Measurements from ENCODE around the gene TBX2. TPM values are rescaled to one million over a fixed set of nuclear protein-coding genes. Genes with fewer than 3 reads are reported as not detected.

The TBX2 gene
- total RNA-seq, 1 experiment from 2014 or later = 0.95 TPM

DNA sequence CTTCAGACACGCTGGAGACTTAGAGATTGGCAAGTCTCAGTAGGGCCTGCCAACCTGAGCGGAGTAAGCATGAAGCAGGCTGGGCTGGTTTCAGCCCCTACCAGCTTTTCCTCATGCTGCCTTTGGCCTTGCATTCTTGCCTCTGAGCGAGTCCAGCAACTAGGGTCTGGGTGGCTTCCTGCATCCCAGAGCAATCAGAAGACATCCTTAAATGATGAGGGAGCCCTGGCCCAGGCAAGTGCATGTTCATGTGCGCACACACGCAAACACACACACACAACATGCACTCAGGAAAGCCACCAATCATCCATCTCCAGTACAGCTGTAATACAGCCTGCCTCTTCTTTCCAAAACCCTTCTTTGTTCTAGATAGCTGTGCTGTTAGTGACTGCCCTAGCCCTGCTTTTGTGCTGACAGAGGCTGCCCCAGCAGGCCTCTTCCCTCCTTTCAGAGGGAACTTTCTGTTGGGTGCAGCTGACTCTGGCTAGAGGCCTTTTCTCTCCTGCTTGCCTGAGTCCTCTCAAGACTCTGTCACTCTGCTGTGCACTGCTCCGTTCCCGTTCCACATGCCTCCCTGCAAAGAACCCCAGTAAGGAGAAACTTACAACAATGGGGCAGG, 30.7 kb upstream of the TBX2 start:
- no peak for DNase-seq (ENCODE audit: low spot score)

DNA sequence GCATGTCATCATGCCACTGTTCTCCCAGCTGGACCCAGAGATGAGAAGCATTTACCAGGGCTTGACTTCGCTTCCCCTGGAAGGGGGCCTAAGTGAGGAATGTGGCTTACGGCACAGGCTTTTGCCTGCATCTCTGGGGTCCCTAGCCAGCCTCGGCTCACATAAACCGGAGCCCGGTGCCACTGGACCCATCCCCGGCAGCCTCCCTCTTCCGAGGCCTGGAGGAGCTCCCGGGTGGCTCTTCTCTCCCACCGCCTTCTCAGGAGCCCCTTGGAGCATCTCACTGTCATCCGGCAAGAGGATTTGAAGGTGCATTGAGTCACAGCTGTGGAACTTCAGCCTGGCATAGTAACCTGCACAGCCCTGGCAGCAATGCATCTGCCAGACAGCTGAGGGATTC, 29.9 kb upstream of the TBX2 start:
- DNase-seq (ENCODE audit: low spot score) = no peak

DNA sequence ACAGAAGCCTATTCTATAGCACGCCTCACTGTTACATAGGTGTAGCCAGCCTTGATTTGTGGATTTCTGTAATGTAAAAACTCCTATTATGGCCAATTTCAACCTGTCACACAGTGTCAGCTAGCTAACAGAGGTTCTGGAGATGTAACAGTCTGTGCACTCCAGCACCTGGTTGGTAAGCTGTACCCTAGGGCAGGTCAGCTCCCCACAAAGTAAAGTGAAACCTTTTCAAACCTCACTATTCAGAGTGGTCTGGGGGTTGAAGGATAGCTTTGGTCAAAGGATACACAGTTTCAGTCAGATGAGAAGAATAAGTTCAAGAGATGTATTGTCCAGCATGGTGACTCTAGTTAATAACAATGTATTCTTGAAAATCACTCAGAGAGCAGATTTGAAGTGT, 28.5 kb upstream of the TBX2 start:
- DNase-seq (ENCODE audit: low spot score) = no peak

DNA sequence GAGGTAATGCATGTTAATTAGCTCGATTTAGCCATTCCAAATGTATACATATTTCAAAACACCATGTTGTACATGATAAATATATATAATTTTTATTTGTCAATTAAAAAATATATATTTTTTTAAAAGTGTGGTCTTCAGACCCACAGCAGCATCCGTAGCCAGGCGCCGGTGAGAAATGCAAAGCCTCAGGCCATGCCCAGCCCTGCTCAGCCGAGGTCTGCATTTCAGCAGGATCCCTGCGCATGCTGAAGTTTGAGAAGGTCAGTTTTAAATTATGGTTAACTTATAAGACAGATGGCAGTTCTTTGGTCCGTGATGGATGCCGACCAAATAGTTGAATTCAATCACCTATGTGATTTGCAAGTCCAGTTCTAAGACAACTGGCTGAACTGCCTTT, 28.0 kb upstream of the TBX2 start:
- no peak for DNase-seq (ENCODE audit: low spot score)

DNA sequence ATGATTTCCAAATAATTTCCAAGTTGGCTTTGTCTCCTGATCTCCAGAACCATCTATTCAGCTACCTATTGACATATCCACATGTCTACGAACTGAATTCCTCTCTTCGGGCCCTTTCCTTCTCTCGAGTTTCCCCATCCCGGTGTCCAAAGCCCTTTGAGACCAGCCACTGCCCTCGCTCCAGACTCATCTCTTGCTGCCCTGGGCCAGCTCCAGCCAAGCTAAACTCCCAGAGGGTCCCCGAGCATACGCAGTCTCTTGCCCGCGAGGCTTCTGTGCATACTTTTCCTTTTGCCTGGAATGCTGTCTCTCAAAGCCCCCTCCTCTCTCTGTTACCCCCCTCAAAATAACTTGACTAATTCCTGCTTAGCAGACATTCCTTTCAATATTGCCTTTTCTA, 27.2 kb upstream of the TBX2 start:
- DNase-seq (ENCODE audit: low spot score) = no peak

DNA sequence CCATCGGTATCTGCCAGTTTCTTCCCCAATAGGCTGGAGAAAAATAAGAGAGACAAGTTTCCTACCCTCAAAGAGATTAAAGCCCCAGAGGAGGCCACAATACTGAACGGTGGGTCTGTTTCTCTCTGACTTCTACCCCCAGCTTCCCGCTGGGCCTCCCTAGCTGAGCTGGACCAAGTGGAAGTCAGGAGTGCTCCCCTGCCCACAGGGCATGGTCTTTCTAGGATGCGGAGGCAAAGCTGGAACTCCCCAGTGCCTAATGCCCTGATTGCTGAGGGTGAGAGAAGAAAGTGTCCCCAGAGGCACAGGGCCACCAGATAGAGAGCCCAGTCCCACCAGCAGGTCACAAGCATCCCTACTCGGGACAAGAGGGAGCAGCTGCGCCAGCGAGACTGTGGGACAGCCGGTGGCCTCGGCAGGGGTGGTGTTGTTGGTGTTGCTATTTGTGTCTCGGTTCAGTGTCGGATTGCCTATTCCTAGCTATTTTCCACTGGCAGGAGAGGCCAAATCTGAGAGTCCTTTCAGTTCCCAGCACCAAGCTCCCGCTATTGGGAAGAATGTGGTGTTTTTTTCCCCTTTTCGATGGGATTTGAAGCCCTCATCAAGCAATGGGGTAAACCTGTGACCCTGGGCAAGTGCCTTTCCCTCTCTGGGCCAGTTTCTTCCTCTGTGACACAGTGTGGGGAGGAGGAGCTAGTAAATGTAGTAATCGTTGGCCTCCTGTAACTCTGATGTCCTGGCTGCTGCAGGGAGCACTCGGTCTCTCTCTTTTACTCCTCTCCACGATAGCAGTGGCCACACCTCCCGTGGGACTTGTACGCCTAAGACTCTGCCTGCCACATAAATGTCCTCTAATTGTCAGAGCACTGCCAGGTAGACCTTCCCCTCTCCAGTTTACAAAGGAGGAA, 22.5 kb upstream of the TBX2 start:
- no peak for DNase-seq (ENCODE audit: low spot score)

DNA sequence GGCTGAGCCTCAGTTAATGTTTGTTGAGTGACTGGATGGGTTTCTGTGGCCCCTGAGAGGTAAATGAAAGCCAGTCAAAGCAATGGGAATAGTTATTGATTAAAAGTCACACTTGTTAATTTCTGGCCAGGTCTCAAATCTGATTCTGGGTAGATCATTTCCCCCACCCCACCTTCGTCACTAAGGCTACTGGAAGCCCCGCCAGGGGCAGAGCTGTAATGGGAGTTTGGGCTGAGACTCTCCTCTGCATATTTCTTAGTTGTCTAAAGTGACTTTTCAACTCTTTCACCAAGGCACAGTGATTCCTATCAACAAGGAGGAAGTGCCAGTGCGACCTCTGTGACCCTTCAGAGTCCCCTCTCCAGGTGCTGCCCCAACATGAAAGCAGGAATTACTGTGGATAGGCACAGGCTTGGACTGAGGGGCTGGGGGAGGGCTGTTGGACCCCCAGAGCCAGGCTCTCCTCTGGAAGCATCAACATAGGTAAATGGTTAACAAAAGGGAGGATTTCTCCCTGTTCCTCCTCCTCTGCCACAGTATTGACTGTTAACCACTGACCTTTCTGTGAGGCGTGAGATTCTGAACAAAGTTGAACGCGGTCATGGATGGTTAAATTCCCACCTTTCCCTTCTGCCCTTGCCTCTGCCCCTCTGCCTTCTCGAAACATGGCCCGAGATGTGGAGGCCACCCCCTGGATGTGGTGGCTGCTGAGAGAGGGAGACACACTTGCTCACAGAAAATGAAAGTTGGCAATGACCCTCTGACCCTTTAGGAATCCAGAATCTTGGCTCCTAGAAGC, 20.8 kb upstream of the TBX2 start:
- DNase-seq (ENCODE audit: low spot score) = no peak

DNA sequence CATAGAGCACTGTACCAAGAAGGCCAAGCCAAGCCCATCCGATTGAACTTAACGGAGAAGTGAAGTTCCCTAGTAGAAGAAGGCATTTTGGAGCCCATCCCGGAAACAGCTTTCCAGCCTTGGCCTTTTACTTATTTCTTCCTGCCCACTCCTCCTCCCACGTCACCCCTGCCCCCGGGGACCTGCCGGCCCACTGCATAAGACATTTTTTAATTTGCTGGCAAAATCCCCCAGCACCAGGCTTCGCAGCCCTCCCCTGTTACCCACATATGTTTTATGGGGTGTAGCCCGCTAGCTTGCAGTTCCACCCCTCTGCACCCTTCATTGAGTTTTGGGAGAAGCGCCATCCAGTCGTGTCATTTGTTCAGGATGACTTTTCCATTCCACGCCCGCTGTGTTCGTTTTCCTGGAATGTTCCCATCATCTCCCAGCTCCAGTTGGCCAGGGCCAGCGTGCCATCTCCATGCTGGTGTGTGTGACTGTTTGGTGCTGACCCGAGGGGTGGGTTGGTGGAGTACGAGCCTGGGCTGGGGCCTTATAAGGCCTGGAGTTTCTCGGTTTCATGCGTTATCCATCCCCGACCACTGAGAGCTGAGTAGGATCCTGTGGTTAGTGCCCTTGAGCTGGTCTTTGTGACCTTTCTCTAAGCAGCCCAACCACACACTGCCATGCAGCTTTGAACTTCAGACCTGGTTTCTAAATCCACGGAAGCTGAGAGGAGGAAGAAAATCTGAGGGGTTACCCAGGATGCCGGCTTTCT, 20.0 kb upstream of the TBX2 start:
- no peak for DNase-seq (ENCODE audit: low spot score)

DNA sequence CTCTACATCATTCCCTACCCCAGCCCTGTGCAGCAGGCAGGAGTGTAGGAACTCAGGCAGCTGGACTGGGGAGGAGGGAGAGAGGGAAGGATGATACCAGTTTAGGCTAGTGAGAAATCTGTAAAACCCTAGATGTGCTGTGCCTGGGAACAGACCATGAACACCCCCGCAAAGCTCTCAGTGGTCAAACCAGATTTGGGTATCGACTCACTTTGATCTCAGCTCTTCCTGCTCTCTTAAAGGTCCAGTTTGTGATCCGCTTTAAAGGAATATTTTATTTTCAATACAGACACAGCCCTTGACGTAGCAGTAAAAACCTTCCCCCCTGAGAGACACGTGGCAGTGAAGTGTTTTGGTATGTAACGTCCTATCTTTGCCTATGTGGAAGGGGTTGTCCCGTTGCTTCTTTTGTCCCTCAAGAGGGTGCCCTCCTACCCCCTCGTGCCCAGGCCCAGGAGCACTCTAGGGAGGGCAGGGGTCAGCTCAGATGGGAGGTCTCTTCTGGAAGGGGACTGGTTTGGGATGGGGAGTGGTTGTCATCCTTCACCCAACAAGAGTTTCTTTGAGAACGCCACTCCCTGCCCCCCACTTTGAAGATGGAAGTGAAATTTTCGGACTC, 19.3 kb upstream of the TBX2 start:
- no peak for DNase-seq (ENCODE audit: low spot score)

DNA sequence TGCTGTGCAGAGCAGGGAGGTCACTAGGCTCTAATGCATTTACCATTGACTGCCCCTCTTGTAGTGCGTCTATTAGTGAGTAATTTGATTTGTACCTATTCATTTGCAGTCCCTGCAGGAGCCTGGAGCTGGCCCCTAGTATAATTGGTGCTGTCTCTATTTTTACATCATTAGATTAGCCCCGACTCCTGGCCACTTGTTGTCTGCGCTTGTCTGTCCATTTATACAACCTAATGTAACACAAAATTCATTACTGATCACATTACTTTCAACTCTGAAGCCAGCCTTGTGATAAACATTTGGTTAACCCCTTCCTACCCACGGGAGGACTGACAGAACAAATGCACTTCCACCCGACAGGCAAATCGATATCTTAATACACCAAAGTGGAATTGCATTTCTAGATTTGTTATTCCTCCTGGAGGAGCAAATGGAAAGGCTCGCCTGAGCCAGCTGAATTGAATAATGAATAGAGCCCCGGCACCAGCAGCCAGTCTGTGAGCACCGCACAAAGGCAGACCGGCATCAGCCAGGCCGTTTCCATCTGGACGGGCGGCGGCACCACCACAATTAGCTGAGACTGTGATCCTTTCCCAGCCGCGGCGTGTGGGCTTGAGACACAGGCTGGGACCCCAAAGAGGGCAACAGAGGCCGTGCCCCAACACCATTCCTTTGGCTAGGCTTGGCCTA, 18.7 kb upstream of the TBX2 start:
- no peak for DNase-seq (ENCODE audit: low spot score)

DNA sequence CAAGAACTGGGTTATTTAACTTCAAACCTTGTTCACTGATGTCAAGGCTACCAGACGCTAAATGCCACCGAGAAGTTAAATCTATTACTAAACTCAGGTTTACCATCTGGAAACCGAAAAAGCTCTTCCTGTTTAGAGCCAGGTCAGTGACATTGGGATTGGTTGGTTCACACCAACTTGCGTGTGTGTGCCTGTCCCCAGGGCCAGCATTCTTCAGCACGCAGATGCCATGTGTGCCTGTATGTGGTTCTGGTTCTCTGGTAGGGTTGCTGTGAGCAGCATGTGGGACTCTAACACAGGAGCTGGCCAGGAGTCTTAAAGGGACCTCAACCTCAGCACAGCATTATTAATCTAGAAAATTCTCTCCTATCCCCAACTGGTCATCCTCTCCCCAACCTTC, 18.1 kb upstream of the TBX2 start:
- DNase-seq (ENCODE audit: low spot score) = no peak

DNA sequence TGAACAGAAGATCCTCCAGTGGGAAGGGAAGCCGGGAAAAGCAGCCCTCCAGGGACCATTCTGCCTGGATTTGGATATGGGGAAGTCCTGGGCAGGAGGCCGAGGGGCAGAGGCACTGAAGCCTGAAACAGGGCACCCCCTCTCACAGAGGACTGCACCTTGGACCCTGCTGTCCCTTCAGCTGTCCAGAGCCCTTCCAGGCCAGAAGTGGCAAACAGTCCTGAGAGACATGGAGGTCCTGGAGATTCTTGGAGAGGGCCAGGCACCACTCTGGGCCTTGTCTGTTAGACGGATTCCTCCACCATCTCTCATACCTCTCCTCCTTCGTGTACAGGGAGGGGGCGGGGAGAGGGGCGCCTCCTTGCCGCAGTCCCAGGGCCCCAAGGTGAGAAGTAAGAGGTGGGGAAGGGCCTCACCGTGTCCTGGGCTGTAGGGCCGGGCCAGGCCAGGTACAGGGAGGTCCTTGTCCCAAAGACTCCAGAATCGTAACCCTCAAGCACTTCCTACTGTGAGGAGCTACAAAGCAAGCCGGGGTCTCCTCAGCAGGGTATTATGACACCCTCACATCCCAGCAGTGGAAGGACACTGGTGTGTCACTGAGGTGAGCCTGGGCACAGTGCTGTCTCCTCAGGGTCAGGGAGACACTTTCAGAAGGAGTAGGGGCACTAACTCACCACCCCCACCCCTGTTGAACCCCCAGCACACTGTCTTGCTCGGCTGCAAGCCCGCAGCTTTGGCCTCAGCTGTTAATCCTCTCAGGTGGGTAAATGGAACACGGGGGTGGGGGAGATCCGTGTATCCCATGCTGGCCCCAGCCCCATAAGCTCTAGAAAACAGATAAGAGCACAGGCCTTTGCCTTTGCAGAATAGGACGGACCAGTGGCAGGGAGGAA, 16.6 kb upstream of the TBX2 start:
- DNase-seq (ENCODE audit: low spot score) = no peak

DNA sequence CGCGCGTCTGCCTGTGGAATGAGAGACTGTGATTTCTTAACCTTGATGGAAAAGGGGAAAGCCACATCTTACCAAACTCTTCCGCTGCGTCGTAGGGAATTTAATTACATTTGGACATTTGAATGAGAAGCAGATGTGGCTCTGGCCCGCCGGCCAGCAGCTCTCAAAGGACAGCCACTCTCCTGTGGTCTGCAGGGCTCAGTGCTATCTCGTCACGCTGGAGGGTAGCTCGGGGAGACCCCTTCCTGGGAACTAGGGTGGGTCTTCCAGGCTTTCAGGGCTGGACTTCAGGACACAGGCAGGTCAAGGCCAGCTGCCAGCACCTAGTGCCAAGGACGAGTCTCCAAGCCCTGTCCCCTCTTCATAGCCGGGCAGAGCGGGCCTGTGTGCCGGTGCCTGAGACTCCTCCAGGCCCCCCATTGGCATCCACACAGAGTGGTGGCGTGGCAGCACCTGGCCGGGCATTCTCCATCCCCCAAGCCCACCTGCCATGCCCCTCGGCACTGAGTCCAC, 15.9 kb upstream of the TBX2 start:
- no peak for DNase-seq (ENCODE audit: low spot score)

DNA sequence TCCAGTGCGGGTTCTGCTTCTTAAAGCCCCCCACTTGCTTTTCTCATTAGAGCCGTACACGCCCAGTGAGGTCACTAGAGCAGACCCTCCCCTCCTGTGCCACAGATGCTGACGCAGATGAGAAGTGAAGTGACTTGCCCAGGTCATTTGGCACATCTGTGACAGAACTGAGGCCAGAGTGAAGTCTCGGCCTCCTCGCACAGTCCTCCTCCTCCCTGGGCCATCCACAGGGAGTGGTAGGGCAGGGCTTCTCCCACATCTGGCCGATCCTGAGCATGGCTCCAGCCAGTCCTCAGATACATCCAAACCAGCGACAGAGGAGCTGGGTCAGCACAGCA, 15.3 kb upstream of the TBX2 start:
- DNase-seq (ENCODE audit: low spot score) = no peak

DNA sequence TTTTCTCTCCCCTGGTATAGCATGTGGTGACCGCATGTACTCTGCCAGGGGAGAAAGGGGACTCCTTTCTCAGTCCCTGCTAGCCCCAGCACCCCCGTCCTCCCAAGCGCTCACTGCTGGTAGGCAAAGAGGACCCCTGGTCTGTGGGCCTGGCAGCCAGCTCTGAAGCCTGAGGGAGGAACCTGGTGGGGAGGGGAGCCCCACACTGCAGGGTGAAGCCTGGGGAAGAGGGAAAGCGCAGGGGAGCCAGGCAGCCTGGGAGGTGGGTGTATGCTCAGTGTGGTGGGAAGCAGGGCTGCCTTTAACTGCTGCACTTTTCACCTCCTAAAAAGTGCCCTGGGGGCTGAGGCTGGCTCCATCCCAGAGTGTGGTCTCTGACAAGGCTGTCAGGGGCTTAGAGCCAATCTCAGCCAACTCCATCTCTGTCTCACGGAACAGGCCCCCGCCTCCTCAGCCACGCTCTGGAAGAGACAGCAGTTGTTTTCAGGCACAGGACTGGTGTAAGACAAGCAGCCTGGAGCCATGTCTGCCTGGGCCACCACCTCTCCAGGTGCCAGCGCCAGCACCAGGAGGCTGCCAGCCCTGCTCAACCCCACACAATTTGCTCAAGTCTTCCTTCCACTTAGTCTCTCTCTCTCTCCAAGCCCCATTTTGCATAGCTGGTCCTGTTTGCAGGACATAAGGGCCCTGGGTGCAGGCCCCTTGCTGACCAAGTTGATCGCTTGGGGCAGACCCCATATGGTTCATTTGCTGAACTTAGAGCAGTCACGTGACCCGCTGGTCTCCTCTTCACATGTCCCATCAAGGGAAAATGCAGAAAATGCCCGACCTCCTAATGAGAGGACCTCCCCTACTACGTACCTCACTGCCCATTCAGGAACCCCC, 14.7 kb upstream of the TBX2 start:
- DNase-seq (ENCODE audit: low spot score) = no peak

DNA sequence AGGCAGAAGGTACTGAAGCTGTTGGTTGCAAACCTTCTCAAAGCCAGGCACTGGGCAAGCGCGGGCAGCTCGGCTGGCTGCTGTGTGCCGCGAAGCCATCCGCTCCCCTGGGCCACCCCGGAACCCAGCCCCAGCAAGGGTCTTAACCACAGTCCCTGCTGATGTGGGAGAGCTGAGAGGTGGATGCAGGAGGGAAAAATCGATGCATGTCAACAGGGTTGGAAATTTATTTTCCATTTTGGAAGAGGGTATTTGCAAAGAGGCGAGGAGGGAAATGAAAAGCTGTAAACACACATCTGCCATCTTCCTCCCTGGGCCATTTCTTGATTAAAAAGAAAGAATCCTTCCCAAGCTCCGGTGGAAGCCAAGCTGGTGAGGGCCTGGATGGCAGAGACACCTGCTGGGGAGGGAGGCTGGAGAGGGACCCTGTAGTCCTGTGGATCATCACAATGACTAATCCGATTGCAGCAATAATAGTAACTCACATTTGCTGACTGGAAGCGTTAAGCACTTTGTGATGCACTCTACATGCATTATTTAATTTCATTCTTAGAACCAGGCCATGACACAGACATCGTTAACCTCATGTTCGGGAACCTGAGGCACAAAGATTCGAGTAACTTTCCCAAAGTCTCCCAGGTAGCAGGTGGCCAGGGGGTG, 13.9 kb upstream of the TBX2 start:
- no peak for DNase-seq (ENCODE audit: low spot score)

DNA sequence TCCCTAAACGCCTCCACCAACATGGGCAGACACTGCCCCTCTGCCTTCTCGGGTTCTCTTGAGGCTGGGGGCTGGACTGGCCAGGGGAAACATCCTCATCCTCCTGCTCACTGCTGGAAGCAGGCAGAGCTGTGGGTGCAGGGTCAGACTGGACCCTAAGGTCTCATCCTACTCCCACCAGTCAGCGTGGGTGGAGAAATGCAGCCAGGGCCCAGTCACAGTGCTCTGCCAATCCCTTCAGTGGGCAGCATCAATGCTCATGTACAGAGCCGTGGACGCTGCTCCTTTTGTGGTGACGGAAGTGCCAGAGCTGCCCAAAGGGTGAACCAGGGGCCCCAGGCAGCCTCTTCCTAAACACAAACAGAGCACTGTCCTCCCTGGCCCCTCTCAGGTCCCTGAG, 13.4 kb upstream of the TBX2 start:
- DNase-seq (ENCODE audit: low spot score) = no peak

DNA sequence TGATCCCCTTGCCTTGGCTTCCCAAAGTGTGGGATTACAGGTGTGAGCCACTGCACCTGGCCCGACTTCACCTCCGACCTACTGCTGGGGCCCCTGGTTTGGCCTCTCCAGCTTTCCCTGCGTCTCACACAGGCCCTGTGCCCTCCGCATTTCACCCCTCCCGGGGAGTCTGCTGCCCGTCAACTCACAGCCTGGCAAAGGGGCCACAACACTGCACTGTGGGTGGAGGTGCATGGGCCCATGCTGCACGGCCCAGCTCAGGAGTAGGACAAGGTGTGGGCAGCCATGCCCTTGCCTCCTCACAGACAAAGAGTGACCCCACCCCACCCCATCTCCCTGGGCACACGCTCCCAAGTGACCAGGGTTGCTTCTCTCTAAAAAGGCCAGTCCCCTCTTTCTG, 12.6 kb upstream of the TBX2 start:
- DNase-seq (ENCODE audit: low spot score) = no peak

All from H4 (cell line).